ENCODE data around the gene ZFP3.
"Not testable (repeated sequence)": the region's sequence is repeated elsewhere in the genome, so short reads cannot be mapped to it uniquely, and the experiment has no call there.

The ZFP3 gene

DNA sequence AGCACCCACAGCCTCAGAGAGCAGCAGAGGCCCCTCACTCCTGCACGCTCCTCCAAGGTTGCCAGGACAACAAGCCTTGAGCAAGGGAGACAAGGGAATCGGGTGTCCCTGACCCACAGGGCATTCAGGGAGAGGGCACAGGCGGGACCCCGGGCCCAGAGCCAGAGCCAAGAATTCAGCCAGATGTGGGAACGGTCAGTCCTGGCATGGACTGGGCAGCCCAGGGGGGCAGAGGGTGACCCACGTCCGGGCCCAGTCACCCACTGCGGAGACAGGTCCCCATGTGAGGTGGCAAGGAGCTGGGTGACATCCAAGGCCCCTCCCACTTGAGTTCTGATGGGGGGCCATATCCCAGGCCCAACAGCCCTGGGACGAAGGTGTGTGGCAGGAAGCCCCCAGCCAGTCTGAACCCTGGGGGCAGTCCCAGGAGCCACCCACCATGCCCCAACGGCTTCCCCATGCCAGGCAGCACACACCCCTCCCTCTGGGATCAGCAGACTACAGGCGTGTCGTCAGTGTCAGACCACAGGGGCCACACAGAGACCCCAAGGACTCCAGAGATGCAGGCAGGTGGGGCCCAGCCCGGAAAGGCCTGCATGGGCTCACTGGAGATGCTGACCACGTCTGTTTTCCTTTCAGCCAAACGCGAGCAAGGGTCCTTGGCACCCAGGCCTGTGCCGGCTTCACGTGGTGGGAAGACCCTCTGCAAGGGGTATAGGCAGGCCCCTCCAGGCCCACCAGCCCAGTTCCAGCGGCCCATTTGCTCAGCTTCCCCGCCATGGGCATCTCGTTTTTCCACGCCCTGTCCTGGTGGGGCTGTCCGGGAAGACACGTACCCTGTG is 60.6 kb downstream of the ZFP3 start:
- Histone ChIP-seq H3K4me3 (ENCODE audit: low read length) (no peak overlapping the region), H3K27ac (ENCODE audit: low read length) (no peak overlapping the region), H3K4me2 (ENCODE audit: low read depth, low read length) (no peak overlapping the region), H3K79me2 (ENCODE audit: low read length) (no peaks in the 10 kb centered on the region), H3K4me1 (ENCODE audit: low read length) (no peaks in the 10 kb centered on the region), H3F3A (ENCODE audit: insufficient read depth, low read length) (no peaks in the 10 kb centered on the region), H2AFZ (ENCODE audit: low read length) (no peak overlapping the region), H3K27me3 (replicated peaks; ENCODE audit: insufficient read depth, low read length) (no peaks in the 10 kb centered on the region; the same call in 1 of the 2 replicates), H3K9me2 (replicated peaks; ENCODE audit: insufficient read depth, low read length) (no peaks in the 10 kb centered on the region), H3K9ac (ENCODE audit: low read length) (no peak overlapping the region), H3K36me3 (replicated peaks; ENCODE audit: insufficient read depth, low read length) (no peaks in the 10 kb centered on the region), H3K9me3 (replicated peaks; ENCODE audit: insufficient read depth, low read length) (no peaks in the 10 kb centered on the region), H4K20me1 (ENCODE audit: insufficient read depth, low read length) (no peaks in the 10 kb centered on the region)
- no peak for DNase-seq
- TF ChIP-seq, protein P1, sequence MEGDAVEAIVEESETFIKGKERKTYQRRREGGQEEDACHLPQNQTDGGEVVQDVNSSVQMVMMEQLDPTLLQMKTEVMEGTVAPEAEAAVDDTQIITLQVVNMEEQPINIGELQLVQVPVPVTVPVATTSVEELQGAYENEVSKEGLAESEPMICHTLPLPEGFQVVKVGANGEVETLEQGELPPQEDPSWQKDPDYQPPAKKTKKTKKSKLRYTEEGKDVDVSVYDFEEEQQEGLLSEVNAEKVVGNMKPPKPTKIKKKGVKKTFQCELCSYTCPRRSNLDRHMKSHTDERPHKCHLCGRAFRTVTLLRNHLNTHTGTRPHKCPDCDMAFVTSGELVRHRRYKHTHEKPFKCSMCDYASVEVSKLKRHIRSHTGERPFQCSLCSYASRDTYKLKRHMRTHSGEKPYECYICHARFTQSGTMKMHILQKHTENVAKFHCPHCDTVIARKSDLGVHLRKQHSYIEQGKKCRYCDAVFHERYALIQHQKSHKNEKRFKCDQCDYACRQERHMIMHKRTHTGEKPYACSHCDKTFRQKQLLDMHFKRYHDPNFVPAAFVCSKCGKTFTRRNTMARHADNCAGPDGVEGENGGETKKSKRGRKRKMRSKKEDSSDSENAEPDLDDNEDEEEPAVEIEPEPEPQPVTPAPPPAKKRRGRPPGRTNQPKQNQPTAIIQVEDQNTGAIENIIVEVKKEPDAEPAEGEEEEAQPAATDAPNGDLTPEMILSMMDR (IDR thresholded peaks at IDR 0.05; ENCODE audit: low read length) = no peak
- no peak for TF ChIP-seq EZH2phosphoT487 (IDR thresholded peaks at IDR 0.05; ENCODE audit: low read length)
- TF ChIP-seq EZH2 (optimal IDR thresholded peaks at IDR 0.05; ENCODE audit: low read depth, low read length) = no peak

DNA sequence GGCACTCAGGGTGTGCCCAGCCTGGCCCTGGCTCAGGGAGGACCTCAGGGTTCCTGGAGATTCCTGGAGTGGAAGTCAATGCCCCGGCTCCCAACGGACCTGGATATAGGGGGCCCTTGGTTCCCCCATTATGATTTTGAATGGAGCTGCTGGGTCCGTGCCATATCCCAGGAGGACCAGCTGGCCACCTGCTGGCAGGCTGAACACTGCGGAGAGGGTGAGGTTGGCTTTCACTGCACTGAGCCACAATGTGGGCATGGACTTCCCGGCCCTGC is 61.1 kb downstream of the ZFP3 start:
- Histone ChIP-seq H3K4me3 (ENCODE audit: low read length) (no peak overlapping the region), H3K9ac (ENCODE audit: low read length) (no peak overlapping the region), H2AFZ (ENCODE audit: low read length) (no peak overlapping the region), H3K4me1 (ENCODE audit: low read length) (no peaks in the 10 kb centered on the region), H3K4me2 (ENCODE audit: low read depth, low read length) (no peak overlapping the region), H3K9me2 (replicated peaks; ENCODE audit: insufficient read depth, low read length) (no peaks in the 10 kb centered on the region), H3K79me2 (ENCODE audit: low read length) (no peaks in the 10 kb centered on the region), H4K20me1 (ENCODE audit: insufficient read depth, low read length) (no peaks in the 10 kb centered on the region), H3K9me3 (replicated peaks; ENCODE audit: insufficient read depth, low read length) (no peaks in the 10 kb centered on the region), H3K27me3 (replicated peaks; ENCODE audit: insufficient read depth, low read length) (no peaks in the 10 kb centered on the region; the same call in 1 of the 2 replicates), H3K36me3 (replicated peaks; ENCODE audit: insufficient read depth, low read length) (no peaks in the 10 kb centered on the region), H3K27ac (ENCODE audit: low read length) (no peak overlapping the region), H3F3A (ENCODE audit: insufficient read depth, low read length) (no peaks in the 10 kb centered on the region)
- TF ChIP-seq, protein P1 (IDR thresholded peaks at IDR 0.05; ENCODE audit: low read length) = no peak
- TF ChIP-seq EZH2phosphoT487 (IDR thresholded peaks at IDR 0.05; ENCODE audit: low read length) (no peak), EZH2 (optimal IDR thresholded peaks at IDR 0.05; ENCODE audit: low read depth, low read length) (no peak)
- no peak for DNase-seq

DNA sequence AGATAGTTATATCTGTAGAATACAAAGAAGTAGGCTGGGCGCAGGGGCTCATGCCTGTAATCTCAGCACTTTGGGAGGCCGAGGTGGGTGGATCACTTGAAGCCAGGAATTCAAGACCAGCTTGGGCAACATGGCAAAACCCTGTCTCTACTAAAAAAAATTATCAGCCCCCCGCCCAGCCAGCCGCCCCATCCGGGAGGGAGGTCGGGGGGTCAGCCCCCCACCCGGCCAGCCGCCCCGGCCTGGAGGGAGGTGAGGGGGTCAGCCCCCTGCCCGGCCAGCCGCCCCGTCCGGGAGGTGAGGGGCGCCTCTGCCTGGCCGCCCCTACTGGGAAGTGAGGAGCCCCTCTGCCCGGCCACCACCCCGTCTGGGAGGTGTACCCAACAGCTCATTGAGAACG is 64.6 kb downstream of the ZFP3 start:
- not testable (repeated sequence) for H3K27ac ChIP-seq (ENCODE audit: low read length); H3K9me3 ChIP-seq (replicated peaks; ENCODE audit: insufficient read depth, low read length); H3K4me1 ChIP-seq (ENCODE audit: low read length); DNase-seq; H3K9ac ChIP-seq (ENCODE audit: low read length); H3K36me3 ChIP-seq (replicated peaks; ENCODE audit: insufficient read depth, low read length); H3F3A ChIP-seq (ENCODE audit: insufficient read depth, low read length); H4K20me1 ChIP-seq (ENCODE audit: insufficient read depth, low read length); H2AFZ ChIP-seq (ENCODE audit: low read length); H3K27me3 ChIP-seq (replicated peaks; ENCODE audit: insufficient read depth, low read length); H3K79me2 ChIP-seq (ENCODE audit: low read length); H3K4me2 ChIP-seq (ENCODE audit: low read depth, low read length); H3K9me2 ChIP-seq (replicated peaks; ENCODE audit: insufficient read depth, low read length); H3K4me3 ChIP-seq (ENCODE audit: low read length)
